Esophagus muscularis mucosa (tissue), 4 donors: Measurements from ENCODE around the gene HHIPL1. TPM values are rescaled to one million over a fixed set of nuclear protein-coding genes. Genes with fewer than 3 reads are reported as not detected.

Experiments used
- DNase-seq: peaks from one replicate; pipeline ENCODE4 v3.0.0-alpha.2; 2017; ENCODE audit errors: extremely low spot score
- H3K27ac ChIP-seq, 4 donors: fragments of 200-600 bp; sonication (generic); replicated peaks in 1 of 4; 1 replicate in 3 of 4; 2 replicates in 1 of 4; pipeline ENCODE4 v1.5.1; 2016 to 2019; ENCODE audit warnings: mild to moderate bottlenecking in 1 of 4
- H3K27me3 ChIP-seq, 4 donors: fragments of 200-600 bp; sonication (generic); one replicate each; pipeline versions ENCODE4 v1.5.1 to v1.6.0; 2016 to 2019
- H3K36me3 ChIP-seq, 4 donors: fragments of 200-600 bp; sonication (generic); one replicate each; pipeline ENCODE4 v1.5.1; 2016 to 2019
- H3K4me1 ChIP-seq, 4 donors: fragments of 200-600 bp; sonication (generic); one replicate each; pipeline ENCODE4 v1.5.1; 2016 to 2019
- H3K4me3 ChIP-seq, 4 donors: fragments of 200-600 bp; sonication (generic); 1 replicate in 2 of 4; 2 replicates in 2 of 4; pipeline ENCODE4 v1.5.1; 2016 to 2019; ENCODE audit warnings: mild to moderate bottlenecking in 4 of 4, moderate library complexity in 1 of 4
- H3K9me3 ChIP-seq, 4 donors: fragments of 200-600 bp; sonication (generic); 1 replicate in 3 of 4; 2 replicates in 1 of 4; pipeline ENCODE4 v1.5.1; 2016 to 2019
- EP300 ChIP-seq: sonication (generic); formaldehyde crosslinking; IDR thresholded peaks from one replicate; pipeline ENCODE4 v1.6.1; 2017; ENCODE audit warnings: antibody characterized with exemption
- POLR2A ChIP-seq: fragments of 450-650 bp; IDR thresholded peaks from one replicate; pipeline ENCODE4 v1.6.1; 2017; ENCODE audit warnings: antibody characterized with exemption, moderate library complexity, mild to moderate bottlenecking, low read depth
- POLR2AphosphoS5 ChIP-seq, 2 donors: sonication (generic); formaldehyde crosslinking; IDR thresholded peaks; one replicate each; pipeline ENCODE4 v1.6.1; 2017; ENCODE audit warnings: antibody characterized with exemption in 2 of 2
- WGBS: methylation state at CpG from one replicate; pipeline ENCODE4 v1.1.5; 2018; 5-methylcytosine and 5-hydroxymethylcytosine counted together
- intact Hi-C: fragments of 100-400 bp; cut with DNase I; formaldehyde crosslinking; loops from one replicate; pipeline ENCODE4 v1.15.1; 2023
- total RNA-seq, 4 donors: library from RNA; depleted of rRNA; stranded (reverse); fragments of >200 nt; gene quantifications; one replicate each; pipeline versions ENCODE4 v1.1.0 to v1.2.1, GENCODE V29; 2016
- TF ChIP-seq, protein P1 (sequence below), 3 experiments: fragments of 200-600 bp in 2 of 3; fragments of 450-650 bp in 1 of 3; sonication (generic) in 2 of 3; IDR thresholded peaks; one replicate each; pipeline ENCODE4 v1.5.1; 2017 to 2019; ENCODE audit warnings: antibody characterized with exemption in 3 of 3, mild to moderate bottlenecking in 2 of 3, moderate library complexity in 1 of 3

Gene HHIPL1
- total RNA-seq, 4 donors from 2014 or later = 4.2 to 9.1 (median 5.9) TPM

DNA sequence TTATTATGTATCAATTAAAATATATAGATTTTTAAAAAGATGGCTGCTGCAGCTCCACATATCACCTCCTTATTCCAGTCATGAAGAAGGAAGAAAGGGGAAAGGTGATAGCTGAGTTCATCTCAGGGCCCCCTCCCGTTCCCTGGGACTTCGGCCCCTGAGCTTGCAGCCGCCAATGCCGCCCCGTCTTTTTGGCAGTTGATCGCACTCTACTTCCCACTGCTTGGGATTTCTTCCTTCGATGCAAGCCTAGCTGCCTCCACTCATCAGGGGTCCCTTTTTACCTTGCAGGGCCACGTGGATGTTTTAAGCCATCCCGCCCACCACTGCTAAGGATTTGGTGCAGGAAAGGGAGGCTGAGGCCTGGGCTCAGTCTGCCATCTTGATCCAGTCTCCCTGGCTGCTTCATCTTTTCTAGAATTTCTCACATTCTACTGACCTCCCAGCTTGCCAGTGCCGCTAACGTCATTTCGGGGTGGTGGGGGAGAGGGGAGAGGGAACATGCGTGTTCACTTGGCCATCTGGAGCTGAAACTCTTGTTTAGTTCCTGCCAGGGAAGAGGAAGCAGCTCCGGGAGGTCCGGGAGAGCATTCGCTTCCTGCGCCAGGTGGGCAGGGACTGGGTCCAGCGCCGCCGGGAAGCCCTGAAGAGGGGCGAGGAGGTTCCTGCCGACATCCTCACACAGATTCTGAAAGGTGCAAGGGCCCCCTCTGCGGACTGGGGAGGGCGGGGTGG, 70.5 kb downstream of the HHIPL1 start:
- TF ChIP-seq, protein P1, sequence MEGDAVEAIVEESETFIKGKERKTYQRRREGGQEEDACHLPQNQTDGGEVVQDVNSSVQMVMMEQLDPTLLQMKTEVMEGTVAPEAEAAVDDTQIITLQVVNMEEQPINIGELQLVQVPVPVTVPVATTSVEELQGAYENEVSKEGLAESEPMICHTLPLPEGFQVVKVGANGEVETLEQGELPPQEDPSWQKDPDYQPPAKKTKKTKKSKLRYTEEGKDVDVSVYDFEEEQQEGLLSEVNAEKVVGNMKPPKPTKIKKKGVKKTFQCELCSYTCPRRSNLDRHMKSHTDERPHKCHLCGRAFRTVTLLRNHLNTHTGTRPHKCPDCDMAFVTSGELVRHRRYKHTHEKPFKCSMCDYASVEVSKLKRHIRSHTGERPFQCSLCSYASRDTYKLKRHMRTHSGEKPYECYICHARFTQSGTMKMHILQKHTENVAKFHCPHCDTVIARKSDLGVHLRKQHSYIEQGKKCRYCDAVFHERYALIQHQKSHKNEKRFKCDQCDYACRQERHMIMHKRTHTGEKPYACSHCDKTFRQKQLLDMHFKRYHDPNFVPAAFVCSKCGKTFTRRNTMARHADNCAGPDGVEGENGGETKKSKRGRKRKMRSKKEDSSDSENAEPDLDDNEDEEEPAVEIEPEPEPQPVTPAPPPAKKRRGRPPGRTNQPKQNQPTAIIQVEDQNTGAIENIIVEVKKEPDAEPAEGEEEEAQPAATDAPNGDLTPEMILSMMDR (IDR thresholded peaks at IDR 0.05) = no peak
- TF ChIP-seq EP300 = no peak
- no peak for TF ChIP-seq POLR2AphosphoS5 (IDR thresholded peaks at IDR 0.05)
- no peak for TF ChIP-seq POLR2A
- no peaks in the 10 kb centered on the region for H3K27me3 ChIP-seq

DNA sequence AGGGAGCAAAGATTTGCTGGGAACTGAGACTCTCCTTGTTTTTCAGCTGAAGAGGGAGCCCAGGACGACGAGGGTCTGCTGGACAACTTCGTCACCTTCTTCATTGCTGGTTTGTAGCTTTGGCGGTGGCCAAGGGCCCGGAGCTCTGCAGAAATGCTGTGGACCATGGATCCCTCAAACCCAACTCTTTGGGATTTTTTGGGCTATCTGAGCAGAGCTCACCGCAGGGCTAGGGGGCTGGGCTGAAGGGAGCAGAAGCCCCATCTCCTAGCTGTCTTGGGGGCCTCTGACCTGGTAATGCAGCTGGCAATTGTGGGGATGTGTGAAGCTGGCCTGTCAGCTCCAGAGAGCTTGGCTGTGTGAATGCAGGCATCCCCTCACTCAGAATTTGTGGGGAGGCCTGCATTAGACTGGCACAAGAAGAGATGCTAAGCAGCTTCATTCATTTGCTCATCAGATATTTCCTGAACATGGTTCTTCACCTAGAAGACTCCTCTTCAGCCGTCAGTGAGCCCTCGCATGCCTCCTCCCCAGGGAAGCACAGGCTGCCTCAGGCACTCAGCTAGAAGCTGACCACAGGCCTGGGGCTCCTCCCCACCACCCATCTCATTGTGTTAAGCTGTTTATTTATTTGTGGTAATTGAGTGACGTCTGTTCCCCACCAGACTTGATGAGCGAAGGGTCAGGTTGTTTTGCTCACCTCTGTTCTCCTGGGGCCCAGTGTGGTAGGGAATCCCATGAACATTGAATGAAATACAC, 71.3 kb downstream of the HHIPL1 start:
- H3K4me1 ChIP-seq = no peaks in the 10 kb centered on the region
- H3K4me3 ChIP-seq = no peak overlapping the region
- peak; percentile 80 for DNase-seq
- no peaks in the 10 kb centered on the region for H3K9me3 ChIP-seq
- no peaks in the 10 kb centered on the region for H3K27me3 ChIP-seq
- H3K27ac ChIP-seq = no peak overlapping the region
- TF ChIP-seq, protein P1 (IDR thresholded peaks at IDR 0.05) = no peak
- TF ChIP-seq EP300 = no peak
- no peak for TF ChIP-seq POLR2A
- no peak for TF ChIP-seq POLR2AphosphoS5 (IDR thresholded peaks at IDR 0.05)
- WGBS = 80% methylated on average over 9 of the region's 10 CpGs
- intact Hi-C loops = no loop called here
- H3K36me3 ChIP-seq = no peaks in the 10 kb centered on the region

More for the DNA sequence above, 70.5 kb downstream of the HHIPL1 start:
- peak; percentile 68 for DNase-seq
- intact Hi-C loops = no loop called here
- no peaks in the 10 kb centered on the region for H3K36me3 ChIP-seq
- no peak overlapping the region for H3K4me3 ChIP-seq
- no peaks in the 10 kb centered on the region for H3K9me3 ChIP-seq
- 74% methylated on average over 22 of the region's 24 CpGs for WGBS
- no peak overlapping the region for H3K27ac ChIP-seq
- H3K4me1 ChIP-seq = no peaks in the 10 kb centered on the region

DNA sequence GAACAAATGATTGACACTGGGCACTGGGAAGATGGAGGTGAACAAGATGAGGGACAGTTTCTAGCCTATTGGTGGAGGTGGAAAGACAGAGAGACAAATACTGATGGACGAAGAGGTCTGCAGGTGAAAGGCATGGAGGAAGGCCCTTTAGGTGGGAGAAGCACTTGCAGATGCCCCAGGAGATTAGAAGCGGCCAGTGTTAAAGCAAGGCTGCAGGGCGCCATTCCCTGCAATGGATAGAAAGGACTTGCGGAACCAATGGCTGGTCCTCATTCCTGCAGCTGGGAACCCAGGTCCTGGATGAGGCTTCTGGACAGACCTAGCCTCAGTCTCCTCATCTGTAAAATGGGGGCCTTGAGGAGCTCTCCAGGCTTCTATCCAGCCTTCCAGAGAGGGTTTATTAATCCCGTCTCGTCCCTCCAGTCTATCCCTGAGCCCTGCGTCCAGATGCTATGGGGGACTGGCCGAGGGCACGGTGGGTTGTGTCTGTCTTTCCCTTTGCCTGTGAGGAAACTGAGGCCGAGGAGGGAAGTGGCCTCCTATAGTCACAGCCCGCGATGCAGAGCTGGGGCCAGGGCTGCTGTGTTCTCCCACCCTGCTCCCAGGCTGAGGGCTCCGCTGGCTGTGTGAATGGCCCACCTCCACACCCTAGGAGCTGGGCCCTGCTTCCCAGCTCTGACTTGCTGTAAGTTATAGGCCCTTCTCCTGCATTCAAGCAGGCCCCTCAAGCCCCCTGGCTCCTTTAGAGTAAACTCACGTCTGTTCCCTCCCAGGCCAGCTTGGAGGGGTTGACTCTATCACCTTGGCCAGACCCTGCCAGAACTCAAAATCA, 72.1 kb downstream of the HHIPL1 start:
- no peaks in the 10 kb centered on the region for H3K27me3 ChIP-seq
- no peak for TF ChIP-seq POLR2A
- no peak for TF ChIP-seq POLR2AphosphoS5 (IDR thresholded peaks at IDR 0.05)
- TF ChIP-seq EP300 = no peak
- TF ChIP-seq, protein P1 (IDR thresholded peaks at IDR 0.05) = no peak
- no peaks in the 10 kb centered on the region for H3K36me3 ChIP-seq
- no peaks in the 10 kb centered on the region for H3K4me1 ChIP-seq
- 89% methylated on average over 14 of the region's 14 CpGs for WGBS
- no peak overlapping the region for H3K4me3 ChIP-seq
- intact Hi-C loops = no loop called here
- H3K27ac ChIP-seq = no peak overlapping the region
- H3K9me3 ChIP-seq = no peaks in the 10 kb centered on the region
- DNase-seq = peak; percentile 70

DNA sequence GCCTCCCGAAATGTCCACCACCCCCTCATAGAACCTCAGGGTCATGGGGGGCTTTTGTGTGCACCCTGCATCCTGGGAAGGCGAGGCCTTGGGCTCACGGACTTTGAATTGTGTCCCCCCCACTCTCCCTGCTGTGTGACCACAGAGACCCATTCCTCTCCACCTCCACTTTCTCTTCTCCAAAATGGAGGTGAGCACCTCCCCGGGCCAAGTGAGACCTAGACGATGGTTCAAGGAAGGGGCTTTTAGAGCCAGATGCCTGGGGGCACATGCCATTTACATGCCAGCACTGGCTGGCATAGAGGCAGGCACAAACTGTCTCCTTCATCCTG, 72.7 kb downstream of the HHIPL1 start:
- DNase-seq = peak; percentile 78
- WGBS = 100% methylated on average over 3 of the region's 5 CpGs
- no peak overlapping the region for H3K4me3 ChIP-seq

More for the DNA sequence above, 72.7 kb downstream of the HHIPL1 start:
- H3K36me3 ChIP-seq = no peaks in the 10 kb centered on the region
- intact Hi-C loops = no loop called here
- H3K27ac ChIP-seq = no peak overlapping the region
- no peaks in the 10 kb centered on the region for H3K9me3 ChIP-seq
- TF ChIP-seq POLR2A = no peak
- no peak for TF ChIP-seq POLR2AphosphoS5 (IDR thresholded peaks at IDR 0.05)
- TF ChIP-seq EP300 = no peak
- TF ChIP-seq, protein P1 (IDR thresholded peaks at IDR 0.05) = no peak
- H3K4me1 ChIP-seq = no peaks in the 10 kb centered on the region
- H3K27me3 ChIP-seq = no peaks in the 10 kb centered on the region
